Measurements from ENCODE around the gene MLYCD.

MLYCD gene

GRCh38 chr16:83975590-83976260, 76.8 kb downstream of the MLYCD start:
- H3K4me3 ChIP-seq (ENCODE audit: low read length) = no peak overlapping the region
- H3K9ac ChIP-seq (ENCODE audit: low read length) = no peak overlapping the region
- peaks cover 4% of the 10 kb centered on the region for H3K27me3 ChIP-seq (ENCODE audit: control insufficient read depth, insufficient read depth, low read length)
- no peaks in the 10 kb centered on the region for H3K36me3 ChIP-seq (ENCODE audit: control insufficient read depth, insufficient read depth, low read length)
- no peak overlapping the region for H3K27ac ChIP-seq (ENCODE audit: low read depth, low read length)
- no peaks in the 10 kb centered on the region for H3K4me1 ChIP-seq (ENCODE audit: control insufficient read depth, insufficient read depth, low read length)
